ENCODE data around the gene MAP4K2. TPM values are rescaled to one million over a fixed set of nuclear protein-coding genes. Genes with fewer than 3 reads are reported as not detected.

The MAP4K2 gene
- total RNA-seq, 1 experiment from 2014 or later = 24.7 TPM

GRCh38 chr11:64744544-64745188 is 58.3 kb downstream of the MAP4K2 start:
- Histone ChIP-seq H2BK5ac (ENCODE audit: insufficient read length, low read length) (no peak overlapping the region), H4K20me1 (ENCODE audit: control insufficient read depth, insufficient read depth, insufficient read length) (no peaks in the 10 kb centered on the region), H3K56ac (ENCODE audit: insufficient read length, low read depth, low read length) (no peak overlapping the region), H4K91ac (ENCODE audit: insufficient read length, low read depth, low read length) (no peak overlapping the region), H2AFZ (ENCODE audit: low read length) (no peak overlapping the region), H3K4ac (ENCODE audit: low read depth, low read length) (no peak overlapping the region), H3T11ph (ENCODE audit: low read length) (no peak overlapping the region), H3K18ac (ENCODE audit: insufficient read length, low read depth, low read length) (no peak overlapping the region), H3K4me2 (ENCODE audit: insufficient read depth, insufficient read length, low read length) (peak overlapping the region; percentile 91), H3K9me3 (ENCODE audit: control insufficient read depth, low read depth, low read length) (no peaks in the 10 kb centered on the region), H3K79me2 (ENCODE audit: insufficient read depth, low read length) (no peaks in the 10 kb centered on the region), H3K27ac (ENCODE audit: insufficient read length, low read depth, low read length) (no peak overlapping the region), H3K27me3 (ENCODE audit: insufficient read depth, low read length) (peaks cover 1% of the 10 kb centered on the region; the same call in 1 of the 2 replicates), H3K14ac (ENCODE audit: insufficient read depth, low read length) (no peak overlapping the region), H3K23ac (ENCODE audit: insufficient read length, low read depth, low read length) (no peak overlapping the region), H3K23me2 (ENCODE audit: insufficient read length, low read depth, low read length, poor library complexity, severe bottlenecking) (peaks cover 43% of the 10 kb centered on the region), H3K4me1 (ENCODE audit: insufficient read depth, low read length) (no peaks in the 10 kb centered on the region; the same call in 1 of the 2 replicates), H4K8ac (replicated peaks; ENCODE audit: insufficient read length, low read depth, low read length) (no peak overlapping the region), H4K5ac (ENCODE audit: insufficient read length, low read depth, low read length) (no peak overlapping the region), H2BK120ac (ENCODE audit: low read depth, low read length, poor library complexity, severe bottlenecking) (no peak overlapping the region), H2BK15ac (ENCODE audit: low read depth, low read length) (no peak overlapping the region), H3K79me1 (ENCODE audit: insufficient read depth, low read depth, low read length, poor library complexity, severe bottlenecking) (no peaks in the 10 kb centered on the region), H3K9ac (ENCODE audit: extremely low read depth, insufficient read length, low read length) (no peak overlapping the region), H2AK5ac (ENCODE audit: insufficient read length, low read length) (no peak overlapping the region), H2BK20ac (ENCODE audit: low read depth, low read length, poor library complexity, severe bottlenecking) (no peak overlapping the region), H2BK12ac (ENCODE audit: insufficient read length, low read depth, low read length) (no peak overlapping the region)
- Mint-ChIP-seq H3K9me3 (no peaks in the 10 kb centered on the region), H3K27me3 (ENCODE audit: low read depth) (peaks cover 50% of the 10 kb centered on the region), H3K27ac (no peak overlapping the region), H3K36me3 (ENCODE audit: insufficient read depth in 1 of 3, low read depth in 3 of 3) (peaks cover 0 to 4% (median 0%) of the 10 kb centered on the region in 3 experiments; a peak in 1 of 7 replicates), H3K4me3 (peak overlapping the region; percentile 69 to 93; a peak in 4 of 5 replicates), H3K4me1 (peaks cover 32 to 34% of the 10 kb centered on the region in 2 experiments)
- no CpG with 5 or more reads among the region's 89 CpGs for WGBS (ENCODE audit: extremely low coverage, insufficient read length, low lambda C conversion rate)
- no peak for TF ChIP-seq CTCF (conservative IDR thresholded peaks at IDR 0.05)
- no peak for DNase-seq

All from H9 (cell line).